8988T (cell line): ENCODE results near the gene MAK.
"Not testable (repeated sequence)": the region's sequence is repeated elsewhere in the genome, so short reads cannot be mapped to it uniquely, and the experiment has no call there.

Experiments
- DNase-seq: peaks from one replicate; pipeline ENCODE4 v3.0.0; 2011

The MAK gene

DNA sequence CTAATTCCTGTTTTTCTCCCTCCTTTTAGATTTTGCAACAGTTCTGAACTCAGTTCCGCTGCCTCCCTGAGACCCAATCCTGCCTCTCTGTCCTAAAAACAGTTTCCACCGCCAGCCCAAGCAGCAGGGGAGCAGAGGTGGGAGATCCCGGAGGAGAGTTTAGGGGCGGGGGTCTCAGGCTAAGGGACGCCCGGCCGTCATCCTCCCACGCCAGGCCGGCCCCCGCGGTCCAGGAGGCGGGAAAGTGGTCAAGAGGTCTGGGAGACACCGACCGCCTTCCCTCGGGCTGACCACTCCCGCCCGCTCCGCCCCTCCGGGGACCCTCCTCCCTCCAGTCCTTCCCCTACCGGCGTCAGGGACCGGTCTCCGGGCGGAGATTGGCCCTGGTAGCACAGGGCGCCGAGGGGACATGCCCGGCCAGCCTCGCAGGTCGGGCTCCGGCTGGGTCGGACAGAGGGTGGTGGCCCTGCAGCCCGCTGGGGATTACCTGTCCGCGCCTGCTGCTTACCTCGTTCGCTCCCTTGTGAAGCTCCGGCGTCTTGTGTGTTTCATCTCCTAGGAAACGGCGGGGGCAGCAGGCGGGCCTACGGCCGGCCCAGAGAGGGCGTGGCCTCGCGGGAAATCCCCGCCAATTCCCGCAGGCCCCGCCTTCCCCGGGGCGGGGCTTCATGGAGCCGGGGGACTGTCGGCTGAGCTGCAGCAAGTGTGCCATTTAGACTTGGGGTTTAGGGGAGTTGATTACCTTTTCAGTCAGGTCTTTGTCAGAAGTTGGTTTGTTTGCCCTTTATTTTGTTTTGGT is at the start of gene MAK:
MAK (minus strand) TSS at position 545 of the 799 bp plus-strand sequence. CDS start 7,891 bp downstream, outside the sequence.
- peak; percentile 86 for DNase-seq

DNA sequence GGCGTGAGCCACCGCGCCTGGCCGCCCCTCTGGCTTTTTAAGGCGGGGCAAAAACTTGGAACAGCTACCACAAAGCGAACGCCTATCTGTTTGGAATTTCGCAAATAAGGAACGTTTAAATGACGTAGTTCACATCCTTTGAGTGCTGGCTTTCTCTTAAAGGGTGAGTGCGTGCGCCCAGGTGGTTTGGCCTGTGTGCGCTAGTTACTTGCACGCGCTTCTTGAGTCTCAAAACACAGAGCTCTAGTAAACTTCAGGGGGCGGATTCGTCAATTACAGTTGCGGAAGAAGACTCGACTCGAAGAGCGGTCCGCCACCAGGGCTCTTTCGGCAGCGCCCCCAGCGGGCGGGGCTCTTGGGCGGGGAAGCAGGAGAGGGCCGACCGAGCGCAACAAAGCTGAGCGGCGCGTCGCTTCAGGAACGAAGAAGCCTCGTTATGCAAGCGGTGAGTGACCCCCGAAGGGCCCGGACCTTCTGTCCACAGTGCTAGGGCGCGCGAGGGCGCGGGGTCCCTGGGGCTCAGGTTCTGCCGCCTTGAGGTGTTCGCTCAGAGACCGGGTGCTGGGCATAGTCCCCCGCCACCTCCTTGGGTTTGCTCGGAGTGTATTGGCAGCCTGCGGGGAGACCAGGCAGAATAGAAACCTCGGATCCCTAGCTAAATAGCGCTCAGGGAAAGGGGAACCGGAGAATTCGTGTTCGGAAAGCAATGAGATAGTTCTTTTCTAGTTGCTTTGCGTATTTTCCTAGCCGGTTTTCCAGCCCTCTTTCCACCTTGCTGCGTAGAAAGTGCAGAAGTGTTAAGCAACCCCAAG is 48.6 kb upstream of the MAK start, which contains the start of gene SYCP2L:
SYCP2L (plus strand) TSS at position 362 of the 812 bp plus-strand sequence; CDS start at position 437, 75 bp downstream.
- DNase-seq: no peak

GRCh38 chr6:10886365-10886690 is 48.0 kb upstream of the MAK start:
- not testable (repeated sequence) for DNase-seq

DNA sequence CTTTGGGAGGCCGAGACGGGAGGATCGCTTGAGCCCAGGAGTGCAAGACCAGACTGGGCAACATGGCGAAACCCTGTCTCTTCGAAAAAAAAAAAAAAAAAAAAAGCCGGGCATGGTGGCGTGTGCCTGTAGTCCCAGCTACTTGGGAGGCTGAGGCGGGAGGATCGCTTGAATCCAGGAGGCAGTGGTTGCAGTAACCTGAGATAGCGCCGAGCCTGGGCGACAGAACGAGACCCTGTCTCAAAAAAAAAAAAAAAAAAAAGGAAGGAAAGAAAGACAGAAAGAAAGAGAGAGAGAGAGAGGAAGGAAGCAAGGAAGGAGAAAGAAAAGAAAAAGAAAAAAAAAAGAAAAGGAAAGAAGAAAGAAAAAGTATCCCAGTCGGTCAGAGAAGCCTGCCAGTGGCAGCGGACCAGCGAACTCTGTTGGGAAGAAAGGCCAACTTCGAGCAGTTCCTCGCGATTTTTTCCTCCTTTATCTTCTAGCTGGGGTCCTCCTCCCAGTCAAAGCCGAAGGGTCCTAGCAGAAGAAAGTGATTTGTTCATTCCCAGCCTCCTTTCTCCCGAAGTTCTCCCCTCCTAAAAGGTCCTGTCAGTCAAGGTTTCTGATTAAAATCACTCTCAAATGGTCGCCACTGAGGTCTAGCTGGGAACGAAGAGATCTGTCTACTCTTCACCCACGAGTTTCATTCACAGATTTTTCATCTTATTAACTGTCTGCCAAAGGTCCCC is 46.1 kb upstream of the MAK start:
- no peak for DNase-seq

- no peak for DNase-seq
Observed at GRCh38 chr6:10883312-10884244, 45.2 kb upstream of the MAK start.

GRCh38 chr6:10882657-10883171 is 44.4 kb upstream of the MAK start:
- no peak for DNase-seq

GRCh38 chr6:10882253-10882630 is 43.9 kb upstream of the MAK start:
- DNase-seq: not testable (repeated sequence)

DNA sequence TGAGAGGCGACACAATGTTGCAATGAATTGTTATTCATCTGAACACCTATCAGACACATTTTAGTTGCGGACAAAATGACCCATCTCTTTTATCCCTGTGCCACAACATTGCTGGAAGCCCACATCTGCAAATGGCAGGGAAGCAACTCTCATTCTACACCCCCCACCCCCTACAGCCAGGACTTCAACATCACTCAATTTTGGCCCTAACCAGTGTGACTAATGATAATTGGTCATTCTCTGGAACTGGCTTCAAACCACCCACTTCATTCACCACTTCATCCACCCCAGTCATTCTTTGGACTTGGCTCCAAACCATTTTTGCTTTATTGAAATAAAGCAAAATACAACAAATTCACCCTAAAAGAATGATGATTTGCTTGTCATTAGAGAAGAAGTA is 42.0 kb upstream of the MAK start:
- DNase-seq: no peak

DNA sequence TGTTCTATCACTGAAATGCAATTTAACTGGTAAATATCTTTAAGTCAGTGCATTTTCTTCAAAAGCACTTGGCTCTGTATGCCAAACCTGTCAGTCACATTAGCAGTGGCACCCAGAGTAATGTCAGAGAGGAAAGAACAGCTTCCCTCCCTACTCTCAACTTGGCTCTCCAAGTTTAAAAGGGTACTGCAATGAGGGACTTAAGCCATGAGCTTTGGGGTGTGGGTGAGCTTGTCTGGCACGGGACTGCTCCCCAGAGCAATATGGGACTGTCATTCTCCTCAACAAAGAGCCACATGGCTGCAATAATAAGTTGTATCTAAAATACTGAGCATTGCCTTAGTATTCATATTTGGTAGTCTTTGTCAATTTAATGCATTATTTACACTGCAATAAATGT is 39.5 kb upstream of the MAK start:
- no peak for DNase-seq

DNA sequence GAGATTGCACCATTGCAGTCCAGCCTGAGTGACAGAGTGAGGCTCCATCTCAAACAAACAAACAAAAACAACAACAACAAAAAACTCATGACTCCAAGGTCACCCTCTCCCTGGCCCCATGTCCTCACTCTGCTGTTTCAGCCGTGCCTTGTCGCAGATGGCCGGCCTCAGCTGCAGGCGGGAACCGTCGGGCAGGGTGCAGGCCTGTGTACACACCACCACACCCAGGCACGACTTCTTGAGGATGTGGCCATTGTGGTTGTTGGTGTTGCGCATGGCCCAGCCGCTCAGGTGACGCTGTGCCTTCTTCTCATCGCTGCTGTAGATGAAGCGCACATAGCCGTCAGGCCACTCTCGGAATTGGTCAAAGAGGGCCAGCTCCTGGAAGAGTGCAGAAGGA is 38.7 kb upstream of the MAK start:
- no peak for DNase-seq

DNA sequence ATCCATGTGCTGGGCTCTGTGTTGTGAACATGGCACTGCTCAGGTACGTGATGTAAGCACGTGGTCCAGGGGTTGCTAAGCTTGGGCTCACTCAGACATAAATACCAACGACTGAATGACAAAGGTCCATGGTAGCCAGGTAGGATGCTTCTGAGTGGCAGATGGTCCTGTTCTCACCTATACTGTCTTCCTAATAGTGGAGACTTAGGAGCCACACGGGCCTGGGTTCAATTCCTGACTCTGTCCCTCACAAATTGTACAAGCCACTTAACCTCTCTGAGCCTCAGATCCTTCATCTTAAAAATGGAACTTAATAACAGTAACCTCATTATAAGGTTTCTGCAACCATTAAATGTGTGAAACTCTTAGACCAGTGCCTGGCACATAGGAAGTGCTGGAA is 36.7 kb upstream of the MAK start:
- DNase-seq: no peak

GRCh38 chr6:10874207-10874606 is 35.9 kb upstream of the MAK start:
- no peak for DNase-seq

GRCh38 chr6:10873374-10873773 is 35.0 kb upstream of the MAK start:
- no peak for DNase-seq

DNA sequence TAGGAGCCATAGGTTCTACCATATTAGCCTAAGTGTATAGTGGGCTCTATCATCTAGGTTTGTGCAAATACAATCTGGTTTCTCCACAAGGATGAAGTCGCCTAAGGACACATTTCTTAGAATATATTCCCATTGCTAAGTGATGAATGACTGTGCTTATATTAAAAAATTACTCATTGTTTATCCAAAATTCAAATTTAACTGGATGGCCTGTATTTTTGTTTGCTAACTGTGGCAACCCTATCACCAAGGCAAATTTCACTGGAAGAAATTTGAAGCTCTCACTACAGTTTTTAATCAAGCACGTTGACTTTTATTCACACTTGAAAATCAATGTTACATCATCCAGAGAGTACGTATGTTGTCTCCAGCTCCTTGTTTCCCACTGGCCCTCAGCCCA is 29.6 kb upstream of the MAK start:
- DNase-seq: no peak

DNA sequence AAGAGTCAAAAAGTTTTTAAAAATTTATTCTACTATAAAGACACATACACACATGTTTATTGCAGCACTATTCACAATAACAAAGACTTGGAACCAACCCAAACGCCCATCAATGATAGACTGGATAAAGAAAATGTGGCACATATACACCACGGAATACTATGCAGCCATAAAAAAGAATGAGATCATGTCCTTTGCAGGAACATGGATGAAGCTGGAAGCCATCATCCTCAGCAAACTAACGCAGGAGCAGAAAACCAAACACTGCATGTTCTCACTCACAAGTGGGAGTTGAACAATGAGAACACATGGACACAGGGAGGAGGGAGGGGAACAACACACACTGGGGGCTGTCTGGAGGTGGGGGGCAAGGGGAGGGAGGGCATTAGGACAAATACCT is 28.4 kb upstream of the MAK start:
- not testable (repeated sequence) for DNase-seq

DNA sequence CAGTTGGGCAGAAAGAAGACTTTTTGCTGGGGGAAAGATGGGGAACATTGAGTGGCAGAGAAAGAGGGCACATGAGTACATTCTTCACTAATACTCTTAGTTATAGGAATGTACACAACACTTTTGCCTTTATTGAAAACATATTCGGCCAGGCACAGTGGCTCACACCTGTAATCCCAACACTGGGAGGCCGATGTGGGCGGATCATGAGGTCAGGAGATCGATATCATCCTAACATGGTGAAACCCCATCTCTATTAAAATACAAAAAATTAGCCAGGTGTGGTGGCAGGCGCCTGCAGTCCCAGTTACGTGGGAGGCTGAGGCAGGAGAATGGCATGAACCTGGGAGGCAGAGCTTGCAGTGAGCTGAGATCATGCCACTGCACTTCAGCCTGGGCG is 24.7 kb upstream of the MAK start:
- not testable (repeated sequence) for DNase-seq

- no peak for DNase-seq
Observed at GRCh38 chr6:10862361-10862760, 24.0 kb upstream of the MAK start.

DNA sequence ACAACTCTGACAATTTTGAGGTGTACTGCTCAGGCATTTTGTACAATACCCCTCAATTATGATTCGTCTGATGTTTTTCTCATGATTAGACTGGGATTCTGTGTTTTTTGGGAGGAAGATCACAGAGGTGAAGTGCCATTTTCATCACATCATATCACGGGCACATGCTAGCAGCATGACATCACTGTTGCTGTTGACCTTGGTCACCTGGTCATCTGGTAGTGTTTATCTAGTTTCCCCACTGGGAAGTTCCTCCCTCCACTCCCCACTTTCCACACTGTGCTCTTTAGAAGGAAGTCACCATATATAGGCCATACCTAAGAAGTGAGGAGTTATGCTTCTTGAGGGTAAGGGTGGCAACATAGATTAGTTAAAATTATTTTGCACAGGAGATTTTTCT is 22.7 kb upstream of the MAK start:
- DNase-seq: no peak

DNA sequence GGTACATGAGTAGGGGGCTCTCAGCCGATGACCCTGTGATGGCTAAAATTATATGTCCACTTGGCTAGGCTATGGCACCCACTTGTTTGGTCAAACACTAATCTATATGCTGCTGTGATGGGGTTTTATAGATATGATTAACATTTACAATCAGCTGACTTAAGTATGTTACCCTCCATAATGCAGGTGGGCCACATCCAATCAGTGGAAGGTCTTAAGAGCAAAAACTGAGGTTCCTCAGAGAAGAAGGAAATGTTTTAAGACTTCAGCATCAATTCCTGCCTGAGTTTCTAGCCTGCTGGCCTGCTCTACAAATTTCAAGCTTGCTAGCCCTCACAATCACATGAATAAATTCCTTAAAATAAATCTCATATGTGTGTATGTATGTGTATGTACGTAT is 18.9 kb upstream of the MAK start:
- DNase-seq: no peak

- no peak for DNase-seq
Observed at GRCh38 chr6:10854922-10855632, 16.7 kb upstream of the MAK start.

DNA sequence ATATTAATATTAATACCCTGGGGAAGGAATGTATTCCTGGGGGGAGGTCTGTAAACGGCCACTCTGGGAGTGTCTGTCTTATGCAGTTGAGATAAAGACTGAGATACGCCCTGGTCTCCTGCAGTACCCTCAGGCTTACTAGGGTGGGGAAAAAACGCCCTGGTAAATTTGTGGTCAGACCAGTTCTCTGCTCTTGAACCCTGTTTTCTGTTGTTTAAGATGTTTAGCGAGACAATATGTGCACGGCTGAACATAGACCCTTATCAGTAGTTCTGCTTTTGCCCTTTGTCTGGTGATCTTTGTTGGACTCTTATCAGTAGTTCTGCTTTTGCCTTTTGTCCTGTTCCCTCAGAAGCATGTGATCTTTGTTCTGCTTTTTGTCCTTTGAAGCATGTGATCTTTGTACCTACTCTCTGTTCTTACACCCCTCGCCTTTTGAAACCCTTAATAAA is 15.5 kb upstream of the MAK start:
- not testable (repeated sequence) for DNase-seq
